Spleen (tissue), 7 donors: ENCODE measurements around the gene IGF2R.

ENCODE experiments used
- POLR2A ChIP-seq, 3 donors: fragments of 450-650 bp; IDR thresholded peaks; one replicate each; pipeline ENCODE4 v1.5.1; 2017; ENCODE audit warnings: antibody characterized with exemption in 3 of 3, mild to moderate bottlenecking in 1 of 3
- TF ChIP-seq, protein P1 (sequence below), 11 experiments: fragments of 200-600 bp in 7 of 11; fragments of 450-650 bp in 4 of 11; sonication (generic) in 4 of 11; IDR thresholded peaks in 8 of 11; conservative IDR thresholded peaks in 3 of 11; 1 replicate in 7 of 11; 2 replicates in 4 of 11; pipeline versions ENCODE4 v1.4.0 to v1.8.0; 2016 to 2021; ENCODE audit warnings: antibody characterized with exemption in 11 of 11, inconsistent platforms in 4 of 11, mild to moderate bottlenecking in 1 of 11
- donor health status: DM: no; HTN: no; CAD: no; lungs with moderate emphysema.
- donor health status: DM: no; HTN: no; CAD: no.
- donor health status: DM: no; HTN: no; CAD: no.

DNA sequence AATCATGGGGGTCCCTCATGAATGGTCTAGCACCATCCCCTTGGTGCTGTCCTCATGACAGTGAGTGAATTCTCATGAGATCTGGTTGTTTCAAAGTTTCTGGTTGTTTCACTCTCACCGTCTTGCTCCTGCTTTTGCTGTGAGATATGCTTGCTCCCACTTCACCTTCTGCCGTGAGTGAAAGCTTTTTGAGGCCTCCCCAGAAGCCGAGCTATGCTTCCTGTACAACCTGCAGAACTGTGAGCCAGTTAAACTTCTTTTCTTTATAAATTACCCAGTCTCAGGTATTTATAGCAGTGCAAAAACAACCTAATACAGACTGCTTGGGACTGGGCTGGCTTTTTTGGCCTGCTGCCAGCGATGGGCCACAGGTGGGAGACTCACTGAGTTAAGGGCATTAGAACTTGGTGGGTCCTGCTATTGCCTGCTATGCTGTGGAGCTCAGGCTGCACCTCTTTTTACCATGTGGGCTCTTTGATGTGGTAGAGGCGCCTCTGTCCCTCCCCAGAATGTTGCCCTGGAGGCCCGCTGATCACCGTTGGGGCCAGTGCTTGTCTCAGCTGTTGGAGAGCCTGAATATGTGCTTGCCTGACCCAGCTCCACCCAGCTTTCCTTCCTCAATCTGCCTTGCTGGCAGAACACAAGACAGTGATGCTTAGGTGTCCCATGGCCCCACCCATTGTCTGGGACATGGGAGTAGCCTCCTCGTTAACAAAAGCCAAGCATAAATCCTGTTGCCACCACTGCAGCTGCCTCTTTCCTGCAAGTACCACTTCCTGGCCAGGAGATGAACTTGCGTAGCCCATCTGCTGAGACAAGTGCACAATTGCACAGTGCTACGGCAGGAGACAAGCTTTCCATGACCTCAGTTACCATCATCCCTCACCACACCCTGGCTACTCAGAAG, 47.1 kb downstream of the IGF2R start:
- no peak for TF ChIP-seq POLR2A (IDR thresholded peaks at IDR 0.05)
- TF ChIP-seq, protein P1, sequence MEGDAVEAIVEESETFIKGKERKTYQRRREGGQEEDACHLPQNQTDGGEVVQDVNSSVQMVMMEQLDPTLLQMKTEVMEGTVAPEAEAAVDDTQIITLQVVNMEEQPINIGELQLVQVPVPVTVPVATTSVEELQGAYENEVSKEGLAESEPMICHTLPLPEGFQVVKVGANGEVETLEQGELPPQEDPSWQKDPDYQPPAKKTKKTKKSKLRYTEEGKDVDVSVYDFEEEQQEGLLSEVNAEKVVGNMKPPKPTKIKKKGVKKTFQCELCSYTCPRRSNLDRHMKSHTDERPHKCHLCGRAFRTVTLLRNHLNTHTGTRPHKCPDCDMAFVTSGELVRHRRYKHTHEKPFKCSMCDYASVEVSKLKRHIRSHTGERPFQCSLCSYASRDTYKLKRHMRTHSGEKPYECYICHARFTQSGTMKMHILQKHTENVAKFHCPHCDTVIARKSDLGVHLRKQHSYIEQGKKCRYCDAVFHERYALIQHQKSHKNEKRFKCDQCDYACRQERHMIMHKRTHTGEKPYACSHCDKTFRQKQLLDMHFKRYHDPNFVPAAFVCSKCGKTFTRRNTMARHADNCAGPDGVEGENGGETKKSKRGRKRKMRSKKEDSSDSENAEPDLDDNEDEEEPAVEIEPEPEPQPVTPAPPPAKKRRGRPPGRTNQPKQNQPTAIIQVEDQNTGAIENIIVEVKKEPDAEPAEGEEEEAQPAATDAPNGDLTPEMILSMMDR (IDR thresholded peaks at IDR 0.05 in 8 of 11, conservative IDR thresholded peaks at IDR 0.05 in 3 of 11): no peak
